ENCODE measurements around the gene MKKS. TPM values are rescaled to one million over a fixed set of nuclear protein-coding genes. Genes with fewer than 3 reads are reported as not detected.

MKKS gene
- polyA plus RNA-seq (2013, experiment 1 of 2): 15.4 TPM
- 18.9 TPM for polyA plus RNA-seq (2013, experiment 2 of 2)

GRCh38 chr20:10433623-10434466, at the start of gene MKKS:
TSS of gene MKKS (minus strand) at chr20:10434222. CDS start at chr20:10413514, 20,708 bp downstream.
- Histone ChIP-seq H3K4me1 (ENCODE audit: insufficient read depth, low read length) (peaks cover 23% of the 10 kb centered on the region), H3K27ac (ENCODE audit: low read depth, low read length) (peak within 1 kb of the TSS; percentile 94), H3K36me3 (ENCODE audit: insufficient read depth, low read length) (no peaks in the 10 kb centered on the region), H3K9ac (ENCODE audit: low read depth, low read length) (peak within 1 kb of the TSS; percentile 91), H3K27me3 (ENCODE audit: insufficient read depth, low read length) (no peaks in the 10 kb centered on the region), H3K9me3 (ENCODE audit: insufficient read depth, low read depth, low read length) (no peaks in the 10 kb centered on the region), H3K4me3 (ENCODE audit: low read length) (peak within 1 kb of the TSS; percentile 85)
- WGBS: under 1% methylated on average over 73 of the region's 73 CpGs

DNA sequence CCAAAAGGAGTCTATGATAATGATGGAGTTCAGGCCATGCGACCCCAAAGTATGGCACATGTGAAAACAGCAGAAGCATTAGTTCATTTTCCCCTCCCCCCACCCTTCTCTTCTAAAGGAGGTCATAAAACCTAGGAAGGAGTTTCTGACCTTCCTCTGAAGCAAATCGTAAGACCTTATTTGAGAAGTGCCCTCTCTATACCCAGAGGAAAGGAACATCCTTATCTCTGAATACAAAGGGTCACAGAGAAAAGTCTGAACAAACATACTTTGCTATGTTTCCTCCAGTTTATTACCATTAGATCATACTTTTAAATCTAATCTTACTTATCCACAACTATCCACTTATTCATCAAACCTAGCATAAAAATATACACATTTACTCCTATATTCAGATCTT, 49.7 kb upstream of the MKKS start:
- Histone ChIP-seq H3K9ac (ENCODE audit: low read depth, low read length) (no peak overlapping the region), H3K36me3 (ENCODE audit: insufficient read depth, low read length) (no peaks in the 10 kb centered on the region), H3K4me3 (ENCODE audit: low read length) (no peak overlapping the region), H3K27me3 (ENCODE audit: insufficient read depth, low read length) (no peaks in the 10 kb centered on the region), H3K9me3 (ENCODE audit: insufficient read depth, low read depth, low read length) (no peaks in the 10 kb centered on the region), H3K27ac (ENCODE audit: low read depth, low read length) (no peak overlapping the region), H3K4me1 (ENCODE audit: insufficient read depth, low read length) (peaks cover 10% of the 10 kb centered on the region)
- WGBS: 91% methylated on average over 2 of the region's 2 CpGs

DNA sequence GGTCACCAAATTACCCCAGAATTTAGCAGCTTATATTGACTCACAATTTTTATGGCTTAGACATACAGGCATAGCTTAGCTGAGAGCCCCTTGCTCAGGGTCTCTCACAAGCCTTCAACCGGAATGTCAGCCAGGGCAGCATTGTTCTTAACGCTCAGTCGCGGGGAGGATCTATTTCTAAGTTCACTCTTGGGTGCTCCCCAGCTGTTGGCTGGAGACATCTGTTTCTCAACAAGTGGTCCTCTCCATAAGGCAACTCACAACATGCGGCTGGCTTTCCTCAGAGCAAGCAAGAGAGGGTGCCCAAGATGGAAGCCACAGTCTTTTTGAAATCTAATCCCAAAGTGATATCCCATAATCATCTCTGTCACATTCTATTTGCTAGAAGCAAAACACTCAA, 47.7 kb upstream of the MKKS start:
- H3K4me3 ChIP-seq (ENCODE audit: low read length): no peak overlapping the region
- no peaks in the 10 kb centered on the region for H3K36me3 ChIP-seq (ENCODE audit: insufficient read depth, low read length)
- H3K4me1 ChIP-seq (ENCODE audit: insufficient read depth, low read length): no peaks in the 10 kb centered on the region; the same call in 1 of the 2 replicates
- no peak overlapping the region for H3K27ac ChIP-seq (ENCODE audit: low read depth, low read length)
- 71% methylated on average over 5 of the region's 5 CpGs for WGBS
- no peaks in the 10 kb centered on the region for H3K27me3 ChIP-seq (ENCODE audit: insufficient read depth, low read length)
- no peak overlapping the region for H3K9ac ChIP-seq (ENCODE audit: low read depth, low read length)
- no peaks in the 10 kb centered on the region for H3K9me3 ChIP-seq (ENCODE audit: insufficient read depth, low read depth, low read length)

DNA sequence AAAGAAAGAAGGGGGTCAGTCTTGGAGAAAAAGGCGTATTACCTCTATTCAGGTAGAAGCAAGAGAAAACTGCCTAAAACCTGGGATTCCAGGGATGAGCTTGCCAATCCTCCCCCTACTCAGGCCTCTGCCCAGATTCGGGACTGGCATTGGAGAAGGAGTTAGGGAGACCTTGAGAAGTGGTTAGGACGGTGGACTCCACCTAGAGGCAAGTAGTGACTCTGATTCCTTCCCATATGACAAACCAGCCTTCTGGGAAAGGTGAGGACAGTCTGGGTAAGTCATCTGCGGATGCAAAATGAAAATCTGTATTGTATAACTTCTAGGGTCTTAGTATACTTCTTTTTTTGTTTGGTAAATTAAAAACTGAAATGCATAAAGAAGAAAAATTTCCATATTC, 44.9 kb upstream of the MKKS start:
- no peak overlapping the region for H3K9ac ChIP-seq (ENCODE audit: low read depth, low read length)
- no peak overlapping the region for H3K4me3 ChIP-seq (ENCODE audit: low read length)
- WGBS: 91% methylated on average over 4 of the region's 4 CpGs
- H3K27me3 ChIP-seq (ENCODE audit: insufficient read depth, low read length): no peaks in the 10 kb centered on the region
- no peak overlapping the region for H3K27ac ChIP-seq (ENCODE audit: low read depth, low read length)
- H3K36me3 ChIP-seq (ENCODE audit: insufficient read depth, low read length): no peaks in the 10 kb centered on the region
- peaks cover 15% of the 10 kb centered on the region for H3K4me1 ChIP-seq (ENCODE audit: insufficient read depth, low read length)
- H3K9me3 ChIP-seq (ENCODE audit: insufficient read depth, low read depth, low read length): no peaks in the 10 kb centered on the region

GRCh38 chr20:10478205-10478604, 44.2 kb upstream of the MKKS start:
- no CpG with 5 or more reads among the region's 1 CpG for WGBS
- no peak overlapping the region for H3K27ac ChIP-seq (ENCODE audit: low read depth, low read length)
- peaks cover 17% of the 10 kb centered on the region for H3K4me1 ChIP-seq (ENCODE audit: insufficient read depth, low read length)
- H3K27me3 ChIP-seq (ENCODE audit: insufficient read depth, low read length): no peaks in the 10 kb centered on the region
- no peaks in the 10 kb centered on the region for H3K36me3 ChIP-seq (ENCODE audit: insufficient read depth, low read length)
- no peaks in the 10 kb centered on the region for H3K9me3 ChIP-seq (ENCODE audit: insufficient read depth, low read depth, low read length)
- no peak overlapping the region for H3K4me3 ChIP-seq (ENCODE audit: low read length)
- no peak overlapping the region for H3K9ac ChIP-seq (ENCODE audit: low read depth, low read length)

DNA sequence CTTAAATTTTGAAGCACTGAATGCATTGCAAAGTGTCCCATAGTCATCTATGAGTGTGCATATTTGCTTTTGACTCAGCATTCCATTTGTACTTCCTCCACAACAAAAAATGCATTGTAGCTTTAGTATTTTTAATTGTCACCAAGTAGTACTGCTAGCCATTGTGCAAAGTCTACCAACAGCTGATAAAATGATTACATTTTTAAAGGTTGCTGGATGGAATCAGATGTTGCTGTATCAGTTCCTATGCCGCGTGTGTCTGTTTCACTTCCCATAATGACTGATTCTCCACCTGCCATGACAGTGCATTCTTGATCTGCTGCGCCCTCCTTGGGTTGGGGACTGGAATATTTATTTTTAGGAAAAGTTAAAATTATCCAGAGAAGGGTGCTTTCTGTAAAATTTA, 42.3 kb upstream of the MKKS start:
- Histone ChIP-seq H3K4me1 (ENCODE audit: insufficient read depth, low read length) (peaks cover 31% of the 10 kb centered on the region; the same call in 1 of the 2 replicates), H3K36me3 (ENCODE audit: insufficient read depth, low read length) (no peaks in the 10 kb centered on the region), H3K9me3 (ENCODE audit: insufficient read depth, low read depth, low read length) (no peaks in the 10 kb centered on the region), H3K9ac (ENCODE audit: low read depth, low read length) (no peak overlapping the region), H3K4me3 (ENCODE audit: low read length) (no peak overlapping the region), H3K27ac (ENCODE audit: low read depth, low read length) (no peak overlapping the region), H3K27me3 (ENCODE audit: insufficient read depth, low read length) (no peaks in the 10 kb centered on the region)
- WGBS: 98% methylated on average over 3 of the region's 3 CpGs

DNA sequence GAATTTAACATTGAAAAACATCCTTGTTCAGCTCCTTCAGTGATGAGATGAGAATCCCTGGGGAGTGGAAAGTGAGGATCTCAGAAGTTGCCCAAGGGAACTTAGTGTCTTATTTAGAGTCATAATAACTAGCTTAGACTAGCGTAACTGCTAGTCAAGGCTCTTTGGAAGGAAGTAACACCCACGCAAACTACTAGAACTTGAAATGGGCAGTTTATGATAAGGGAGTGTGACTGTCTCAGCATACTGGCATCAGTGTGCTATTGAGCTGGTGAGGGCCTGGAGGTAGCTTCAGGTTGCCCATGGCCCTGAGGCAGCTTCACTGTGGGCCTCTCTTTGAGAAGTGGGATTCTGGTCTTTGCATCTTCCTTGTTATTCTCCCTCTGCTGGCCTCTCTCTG, 41.2 kb upstream of the MKKS start:
- Histone ChIP-seq H3K9me3 (ENCODE audit: insufficient read depth, low read depth, low read length) (no peaks in the 10 kb centered on the region), H3K27ac (ENCODE audit: low read depth, low read length) (no peak overlapping the region; the same call in 1 of the 2 replicates), H3K9ac (ENCODE audit: low read depth, low read length) (no peak overlapping the region), H3K4me1 (ENCODE audit: insufficient read depth, low read length) (peaks cover 34% of the 10 kb centered on the region; the same call in 1 of the 2 replicates), H3K27me3 (ENCODE audit: insufficient read depth, low read length) (no peaks in the 10 kb centered on the region), H3K36me3 (ENCODE audit: insufficient read depth, low read length) (no peaks in the 10 kb centered on the region), H3K4me3 (ENCODE audit: low read length) (no peak overlapping the region)
- 98% methylated on average over 2 of the region's 2 CpGs for WGBS

GRCh38 chr20:10474606-10475184, 40.7 kb upstream of the MKKS start:
- WGBS: 69% methylated on average over 11 of the region's 11 CpGs
- Histone ChIP-seq H3K9me3 (ENCODE audit: insufficient read depth, low read depth, low read length) (no peaks in the 10 kb centered on the region), H3K4me3 (ENCODE audit: low read length) (no peak overlapping the region), H3K27ac (ENCODE audit: low read depth, low read length) (peak overlapping the region; percentile 9; the same call in 1 of the 2 replicates), H3K36me3 (ENCODE audit: insufficient read depth, low read length) (no peaks in the 10 kb centered on the region), H3K27me3 (ENCODE audit: insufficient read depth, low read length) (no peaks in the 10 kb centered on the region), H3K4me1 (ENCODE audit: insufficient read depth, low read length) (peaks cover 39% of the 10 kb centered on the region), H3K9ac (ENCODE audit: low read depth, low read length) (no peak overlapping the region)

DNA sequence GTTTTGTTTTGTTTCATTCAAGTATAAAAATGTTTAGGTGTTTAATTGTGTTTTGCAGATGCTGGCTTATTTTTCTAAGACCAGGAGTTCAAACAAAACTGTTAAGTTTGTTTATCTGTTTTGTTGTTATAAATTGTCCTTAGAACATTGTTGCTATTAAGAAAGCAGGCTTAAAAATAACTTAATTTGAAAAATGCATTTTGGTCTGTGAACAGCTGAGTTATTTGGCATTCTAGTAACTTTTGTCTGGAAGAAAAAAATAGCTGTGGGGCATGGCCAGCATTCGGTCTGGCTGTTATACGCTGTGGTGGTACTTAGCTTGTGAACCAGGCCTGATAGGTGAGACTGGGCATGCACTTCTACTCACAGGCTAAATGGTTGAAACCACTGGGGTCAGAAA, 38.8 kb upstream of the MKKS start:
- H3K4me1 ChIP-seq (ENCODE audit: insufficient read depth, low read length): peaks cover 56% of the 10 kb centered on the region
- WGBS: 96% methylated on average over 2 of the region's 2 CpGs
- no peak overlapping the region for H3K9ac ChIP-seq (ENCODE audit: low read depth, low read length)
- no peaks in the 10 kb centered on the region for H3K9me3 ChIP-seq (ENCODE audit: insufficient read depth, low read depth, low read length)
- H3K4me3 ChIP-seq (ENCODE audit: low read length): no peak overlapping the region
- H3K36me3 ChIP-seq (ENCODE audit: insufficient read depth, low read length): no peaks in the 10 kb centered on the region
- peak overlapping the region; percentile 21; the same call in 1 of the 2 replicates for H3K27ac ChIP-seq (ENCODE audit: low read depth, low read length)
- no peaks in the 10 kb centered on the region for H3K27me3 ChIP-seq (ENCODE audit: insufficient read depth, low read length)

DNA sequence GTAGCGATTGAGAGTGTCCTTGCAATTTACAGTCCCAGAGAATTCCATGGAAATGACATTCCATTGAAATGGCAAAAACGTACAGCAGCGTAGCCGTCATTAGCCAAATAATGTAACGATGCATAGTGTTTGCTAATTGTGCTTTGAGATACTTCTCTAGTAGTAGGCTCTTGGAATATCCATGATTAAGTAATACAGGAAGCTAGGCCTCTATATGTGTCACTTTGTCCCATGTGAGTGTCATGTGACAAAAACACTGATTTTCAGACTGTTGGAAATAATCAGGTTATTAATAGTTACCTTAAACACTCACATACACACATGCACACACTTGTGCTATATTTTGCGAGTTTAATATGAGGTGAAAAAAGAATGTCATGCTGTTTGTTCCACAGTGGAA, 36.3 kb upstream of the MKKS start:
- Histone ChIP-seq H3K4me1 (ENCODE audit: insufficient read depth, low read length) (peaks cover 78% of the 10 kb centered on the region), H3K27me3 (ENCODE audit: insufficient read depth, low read length) (no peaks in the 10 kb centered on the region), H3K4me3 (ENCODE audit: low read length) (no peak overlapping the region), H3K36me3 (ENCODE audit: insufficient read depth, low read length) (no peaks in the 10 kb centered on the region), H3K9ac (ENCODE audit: low read depth, low read length) (no peak overlapping the region), H3K9me3 (ENCODE audit: insufficient read depth, low read depth, low read length) (no peaks in the 10 kb centered on the region), H3K27ac (ENCODE audit: low read depth, low read length) (no peak overlapping the region)
- 97% methylated on average over 5 of the region's 6 CpGs for WGBS

DNA sequence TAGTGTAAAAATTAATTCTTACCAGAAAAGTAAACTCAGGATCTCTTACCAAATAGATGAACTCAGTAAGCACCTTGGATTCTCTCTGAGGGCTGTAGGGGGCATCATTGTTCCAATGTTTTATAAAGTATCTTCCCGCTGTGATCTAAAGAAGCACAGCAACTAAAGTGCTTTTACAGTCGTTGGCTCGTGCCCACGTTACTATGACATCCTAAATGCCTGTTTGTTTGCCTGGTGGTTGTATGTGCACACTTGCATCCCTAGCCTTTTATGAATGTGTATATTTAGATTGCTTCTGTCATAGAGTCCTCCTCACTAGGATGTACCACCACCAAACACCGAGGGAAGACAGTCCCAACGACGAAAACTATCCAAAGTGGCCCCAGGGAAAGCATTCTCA, 35.6 kb upstream of the MKKS start:
- H3K36me3 ChIP-seq (ENCODE audit: insufficient read depth, low read length): no peaks in the 10 kb centered on the region
- H3K4me3 ChIP-seq (ENCODE audit: low read length): no peak overlapping the region
- no peak overlapping the region for H3K9ac ChIP-seq (ENCODE audit: low read depth, low read length)
- no peaks in the 10 kb centered on the region for H3K27me3 ChIP-seq (ENCODE audit: insufficient read depth, low read length)
- H3K4me1 ChIP-seq (ENCODE audit: insufficient read depth, low read length): peaks cover 80% of the 10 kb centered on the region
- WGBS: 29% methylated on average over 7 of the region's 7 CpGs
- H3K9me3 ChIP-seq (ENCODE audit: insufficient read depth, low read depth, low read length): no peaks in the 10 kb centered on the region
- 0 out of 2 replicates have a peak overlapping the region, but pooled peaks have one; percentile 1 for H3K27ac ChIP-seq (ENCODE audit: low read depth, low read length)

Data from HUES64 (cell line).